Neural progenitor cell (in vitro differentiated cells): ENCODE results near the gene MYOF. TPM values are rescaled to one million over a fixed set of nuclear protein-coding genes. Genes with fewer than 3 reads are reported as not detected.

Source experiments
- DNase-seq: peaks from one replicate; pipeline ENCODE4 v3.0.0-alpha.2; 2016; ENCODE audit warnings: low spot score
- H2AFZ ChIP-seq: fragments of 200-600 bp; sonication (generic); replicated peaks from 2 replicates; pipeline ENCODE4 v1.6.1; 2016; ENCODE audit warnings: antibody characterized with exemption
- H3F3A ChIP-seq: fragments of 200-600 bp; sonication (generic); 2 replicates; pipeline ENCODE4 v1.6.1; 2016; ENCODE audit warnings: antibody characterized with exemption, low read depth
- H3K27ac ChIP-seq: fragments of 200-600 bp; sonication (generic); 2 replicates; pipeline ENCODE4 v1.5.1; 2016; ENCODE audit warnings: mild to moderate bottlenecking
- H3K27me3 ChIP-seq: fragments of 200-600 bp; sonication (generic); 2 replicates; pipeline ENCODE4 v1.6.1; 2016; ENCODE audit warnings: mild to moderate bottlenecking, moderate library complexity
- H3K36me3 ChIP-seq: fragments of 200-600 bp; sonication (generic); 2 replicates; pipeline ENCODE4 v1.5.1; 2016
- H3K4me1 ChIP-seq: fragments of 200-600 bp; sonication (generic); 2 replicates; pipeline ENCODE4 v1.6.1; 2016; ENCODE audit warnings: mixed run types
- H3K4me2 ChIP-seq: fragments of 200-600 bp; sonication (generic); 2 replicates; pipeline ENCODE4 v1.6.1; 2016
- H3K4me3 ChIP-seq: fragments of 200-600 bp; sonication (generic); 2 replicates; pipeline ENCODE4 v1.5.1; 2016
- H3K79me2 ChIP-seq: fragments of 200-600 bp; sonication (generic); 2 replicates; pipeline ENCODE4 v1.6.1; 2016; ENCODE audit warnings: low read depth
- H3K9ac ChIP-seq: fragments of 200-600 bp; sonication (generic); 2 replicates; pipeline ENCODE4 v1.6.1; 2016
- H3K9me3 ChIP-seq: fragments of 200-600 bp; sonication (generic); 2 replicates; pipeline ENCODE4 v1.5.1; 2016; ENCODE audit warnings: low read depth
- H4K20me1 ChIP-seq: fragments of 200-600 bp; sonication (generic); 2 replicates; pipeline ENCODE4 v1.6.1; 2016; ENCODE audit warnings: low read depth
- H3K27ac Mint-ChIP-seq: 3 replicates; pipeline ENCODE4 v1.8.0; 2021; ENCODE audit warnings: mixed read lengths
- H3K27me3 Mint-ChIP-seq: 2 replicates; pipeline ENCODE4 v1.8.0; 2022; ENCODE audit warnings: low read depth, mild to moderate bottlenecking, inconsistent platforms, moderate library complexity, mixed read lengths; ENCODE audit not compliant: insufficient read depth
- H3K36me3 Mint-ChIP-seq: 3 replicates; pipeline ENCODE4 v1.8.0; 2021; ENCODE audit warnings: mixed read lengths
- H3K4me1 Mint-ChIP-seq: 3 replicates; pipeline ENCODE4 v1.8.0; 2021; ENCODE audit warnings: mixed read lengths
- H3K4me3 Mint-ChIP-seq: 3 replicates; pipeline ENCODE4 v1.8.0; 2021; ENCODE audit warnings: mild to moderate bottlenecking, moderate library complexity, mixed read lengths
- H3K9me3 Mint-ChIP-seq: 3 replicates; pipeline ENCODE4 v1.8.0; 2020; ENCODE audit warnings: mixed read lengths
- EZH2 ChIP-seq: fragments of 200-600 bp; sonication (generic); IDR thresholded peaks from 2 replicates; pipeline ENCODE4 v1.6.1; 2017; ENCODE audit warnings: antibody characterized with exemption, mild to moderate bottlenecking, moderate library complexity
- EZH2phosphoT487 ChIP-seq: fragments of 200-600 bp; sonication (generic); IDR thresholded peaks from 2 replicates; pipeline ENCODE4 v1.6.1; 2017; ENCODE audit warnings: antibody characterized with exemption
- total RNA-seq: library from RNA; depleted of rRNA; stranded (reverse); fragments of >200 nt; gene quantifications from 2 replicates; pipeline ENCODE4 v1.2.3, GENCODE V29; 2015; ENCODE audit warnings: low replicate concordance
- TF ChIP-seq, protein P1 (sequence below): fragments of 200-600 bp; sonication (generic); IDR thresholded peaks from 2 replicates; pipeline ENCODE4 v1.5.1; 2017; ENCODE audit warnings: antibody characterized with exemption, mild to moderate bottlenecking

The MYOF gene
- total RNA-seq, 1 donor from 2014 or later, result 1.6 TPM

DNA sequence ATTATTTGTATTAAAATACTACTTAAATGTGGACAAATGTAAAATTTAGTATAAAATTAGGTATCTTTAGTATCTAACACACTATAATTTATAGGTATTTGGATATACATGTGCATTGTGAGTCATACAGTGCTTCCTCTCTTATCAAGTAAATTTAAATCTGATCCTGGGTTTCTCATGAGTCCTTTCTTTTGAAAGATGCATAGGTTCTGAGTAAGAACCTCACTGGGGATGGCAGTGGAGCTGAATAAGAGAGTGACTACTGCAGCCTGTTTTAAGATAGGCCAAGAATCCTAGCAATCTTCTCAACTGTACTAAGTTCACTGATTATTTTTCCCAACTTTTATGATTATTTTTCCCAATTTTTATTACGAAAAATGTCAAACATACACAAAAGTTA, 30.4 kb upstream of the MYOF start:
- H3K9ac ChIP-seq, result no peak overlapping the region
- no peaks in the 10 kb centered on the region for H3K4me1 ChIP-seq
- H3K79me2 ChIP-seq, result no peaks in the 10 kb centered on the region
- no peak overlapping the region for H3K4me2 ChIP-seq
- no peak overlapping the region for H3K27ac ChIP-seq
- no peaks in the 10 kb centered on the region for H3K9me3 Mint-ChIP-seq
- peaks cover 6% of the 10 kb centered on the region for H3F3A ChIP-seq
- no peak overlapping the region for H3K4me3 ChIP-seq
- H2AFZ ChIP-seq, result no peak overlapping the region
- H4K20me1 ChIP-seq, result no peaks in the 10 kb centered on the region
- no peaks in the 10 kb centered on the region for H3K4me1 Mint-ChIP-seq
- no peak overlapping the region for H3K27ac Mint-ChIP-seq
- TF ChIP-seq, protein P1, sequence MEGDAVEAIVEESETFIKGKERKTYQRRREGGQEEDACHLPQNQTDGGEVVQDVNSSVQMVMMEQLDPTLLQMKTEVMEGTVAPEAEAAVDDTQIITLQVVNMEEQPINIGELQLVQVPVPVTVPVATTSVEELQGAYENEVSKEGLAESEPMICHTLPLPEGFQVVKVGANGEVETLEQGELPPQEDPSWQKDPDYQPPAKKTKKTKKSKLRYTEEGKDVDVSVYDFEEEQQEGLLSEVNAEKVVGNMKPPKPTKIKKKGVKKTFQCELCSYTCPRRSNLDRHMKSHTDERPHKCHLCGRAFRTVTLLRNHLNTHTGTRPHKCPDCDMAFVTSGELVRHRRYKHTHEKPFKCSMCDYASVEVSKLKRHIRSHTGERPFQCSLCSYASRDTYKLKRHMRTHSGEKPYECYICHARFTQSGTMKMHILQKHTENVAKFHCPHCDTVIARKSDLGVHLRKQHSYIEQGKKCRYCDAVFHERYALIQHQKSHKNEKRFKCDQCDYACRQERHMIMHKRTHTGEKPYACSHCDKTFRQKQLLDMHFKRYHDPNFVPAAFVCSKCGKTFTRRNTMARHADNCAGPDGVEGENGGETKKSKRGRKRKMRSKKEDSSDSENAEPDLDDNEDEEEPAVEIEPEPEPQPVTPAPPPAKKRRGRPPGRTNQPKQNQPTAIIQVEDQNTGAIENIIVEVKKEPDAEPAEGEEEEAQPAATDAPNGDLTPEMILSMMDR, result no peak
- TF ChIP-seq EZH2phosphoT487 (no peak), EZH2 (no peak)
- no peak for DNase-seq
- no peaks in the 10 kb centered on the region for H3K27me3 ChIP-seq
- no peaks in the 10 kb centered on the region for H3K9me3 ChIP-seq
- H3K27me3 Mint-ChIP-seq, result no peaks in the 10 kb centered on the region
- peaks cover 31% of the 10 kb centered on the region for H3K36me3 Mint-ChIP-seq
- H3K36me3 ChIP-seq, result peaks cover 27% of the 10 kb centered on the region
- no peak overlapping the region for H3K4me3 Mint-ChIP-seq

DNA sequence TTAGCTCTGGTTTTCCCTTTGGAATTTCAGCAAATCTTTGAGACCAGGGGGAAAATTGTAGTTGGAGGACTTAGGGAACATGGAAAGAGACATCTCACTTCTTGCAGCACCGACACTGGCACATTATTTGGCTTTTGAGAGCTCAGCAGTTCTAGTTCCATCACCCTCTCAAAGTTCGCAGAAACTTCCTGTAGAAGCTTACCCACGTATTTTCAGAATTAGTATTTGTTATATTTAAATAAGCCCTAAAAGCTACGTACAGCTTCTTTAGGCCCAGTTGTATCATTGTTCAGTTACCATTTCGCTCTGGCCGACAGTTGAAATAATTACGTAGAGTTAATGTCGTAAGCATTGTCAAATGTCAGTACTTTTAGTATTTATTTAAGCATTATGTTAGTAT, 27.7 kb upstream of the MYOF start:
- no peak overlapping the region for H3K4me2 ChIP-seq
- H3K36me3 ChIP-seq, result peaks cover 11% of the 10 kb centered on the region
- no peak for DNase-seq
- no peaks in the 10 kb centered on the region for H3K79me2 ChIP-seq
- Mint-ChIP-seq H3K27ac (no peak overlapping the region), H3K36me3 (peaks cover 21% of the 10 kb centered on the region), H3K27me3 (no peaks in the 10 kb centered on the region), H3K9me3 (no peaks in the 10 kb centered on the region), H3K4me1 (no peaks in the 10 kb centered on the region), H3K4me3 (no peak overlapping the region)
- no peak for TF ChIP-seq EZH2
- H3K27me3 ChIP-seq, result no peaks in the 10 kb centered on the region
- no peak overlapping the region for H3K4me3 ChIP-seq
- no peaks in the 10 kb centered on the region for H4K20me1 ChIP-seq
- H3K9ac ChIP-seq, result no peak overlapping the region
- no peak overlapping the region for H3K27ac ChIP-seq
- no peaks in the 10 kb centered on the region for H3K9me3 ChIP-seq
- H2AFZ ChIP-seq, result no peak overlapping the region
- H3K4me1 ChIP-seq, result no peaks in the 10 kb centered on the region
- H3F3A ChIP-seq, result peaks cover 6% of the 10 kb centered on the region

DNA sequence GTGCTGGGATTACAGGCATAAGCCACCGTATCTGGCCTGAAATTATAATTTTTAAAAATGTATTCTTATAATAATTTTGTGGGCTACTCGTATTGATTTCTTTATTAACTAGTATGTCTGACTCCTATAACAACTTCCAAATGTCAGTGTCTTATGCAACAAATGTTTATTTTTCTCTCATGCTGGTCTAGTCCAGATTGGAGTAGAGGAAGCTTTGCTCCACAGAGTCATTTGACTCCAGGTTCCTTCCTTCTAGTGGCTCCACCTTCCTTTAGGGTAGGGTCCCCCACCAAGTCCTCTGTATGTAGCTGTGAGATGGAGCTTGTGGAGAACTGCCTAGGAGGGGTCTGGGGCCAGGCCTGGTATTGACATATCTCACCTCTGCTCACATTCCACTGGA, 22.9 kb upstream of the MYOF start:
- no peaks in the 10 kb centered on the region for H3K9me3 ChIP-seq
- H3K27me3 ChIP-seq, result no peaks in the 10 kb centered on the region
- H4K20me1 ChIP-seq, result no peaks in the 10 kb centered on the region
- no peak overlapping the region for H3K9ac ChIP-seq
- TF ChIP-seq, protein P1, result no peak
- TF ChIP-seq EZH2phosphoT487 (no peak), EZH2 (no peak)
- no peaks in the 10 kb centered on the region for H3K27me3 Mint-ChIP-seq
- H3K4me1 ChIP-seq, result no peaks in the 10 kb centered on the region
- no peak overlapping the region for H3K4me3 ChIP-seq
- peaks cover 21% of the 10 kb centered on the region for H3K36me3 Mint-ChIP-seq
- H3K9me3 Mint-ChIP-seq, result no peaks in the 10 kb centered on the region
- H3K27ac Mint-ChIP-seq, result no peak overlapping the region
- H3K79me2 ChIP-seq, result peaks cover 24% of the 10 kb centered on the region
- no peak overlapping the region for H3K4me3 Mint-ChIP-seq
- no peak for DNase-seq
- H3F3A ChIP-seq, result no peaks in the 10 kb centered on the region
- H3K36me3 ChIP-seq, result peaks cover 23% of the 10 kb centered on the region
- H3K4me1 Mint-ChIP-seq, result no peaks in the 10 kb centered on the region
- H3K4me2 ChIP-seq, result no peak overlapping the region
- H3K27ac ChIP-seq, result no peak overlapping the region
- no peak overlapping the region for H2AFZ ChIP-seq

DNA sequence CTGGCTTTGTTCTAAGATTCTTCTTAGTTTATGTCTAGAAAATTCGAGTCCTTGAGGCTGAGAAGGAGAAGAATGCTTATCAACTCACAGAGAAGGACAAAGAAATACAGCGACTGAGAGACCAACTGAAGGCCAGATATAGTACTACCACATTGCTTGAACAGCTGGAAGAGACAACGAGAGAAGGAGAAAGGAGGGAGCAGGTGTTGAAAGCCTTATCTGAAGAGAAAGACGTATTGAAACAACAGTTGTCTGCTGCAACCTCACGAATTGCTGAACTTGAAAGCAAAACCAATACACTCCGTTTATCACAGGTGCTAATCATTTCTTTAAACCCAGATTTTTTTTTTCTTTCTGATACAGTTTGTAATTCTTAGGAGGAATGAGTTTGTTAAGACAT, 20.9 kb upstream of the MYOF start:
- no peak overlapping the region for H3K27ac Mint-ChIP-seq
- H3K36me3 ChIP-seq, result peaks cover 13% of the 10 kb centered on the region
- no peak overlapping the region for H3K4me2 ChIP-seq

More for the DNA sequence above, 20.9 kb upstream of the MYOF start:
- no peaks in the 10 kb centered on the region for H3K9me3 ChIP-seq
- H3F3A ChIP-seq, result no peaks in the 10 kb centered on the region
- H3K27ac ChIP-seq, result no peak overlapping the region
- no peak overlapping the region for H2AFZ ChIP-seq
- Mint-ChIP-seq H3K27me3 (no peaks in the 10 kb centered on the region), H3K36me3 (peaks cover 27% of the 10 kb centered on the region), H3K9me3 (no peaks in the 10 kb centered on the region), H3K4me1 (peaks cover 10% of the 10 kb centered on the region), H3K4me3 (no peak overlapping the region)
- no peaks in the 10 kb centered on the region for H3K27me3 ChIP-seq
- no peak overlapping the region for H3K4me3 ChIP-seq
- TF ChIP-seq, protein P1, result no peak
- TF ChIP-seq EZH2phosphoT487, result no peak
- no peak for TF ChIP-seq EZH2
- peaks cover 7% of the 10 kb centered on the region for H3K4me1 ChIP-seq
- peaks cover 44% of the 10 kb centered on the region for H3K79me2 ChIP-seq
- H3K9ac ChIP-seq, result no peak overlapping the region
- no peaks in the 10 kb centered on the region for H4K20me1 ChIP-seq
- no peak for DNase-seq
